CD4-positive, alpha-beta T cell (primary cell): ENCODE data around the gene FCER2. TPM values are rescaled to one million over a fixed set of nuclear protein-coding genes. Genes with fewer than 3 reads are reported as not detected.

Source experiments
- ATAC-seq: fragments of 200-7000 bp; cut with Tn5 transposase; one replicate; pipeline ENCODE4 v1.10.0; 2022; ENCODE audit warnings: mild to moderate bottlenecking; ENCODE audit not compliant: poor library complexity
- CTCF ChIA-PET: fragments of 350-600 bp; sonication (Branson Sonifier 250); formaldehyde crosslinking; loops from one replicate; lab custom pipeline; 2021; ENCODE audit warnings: antibody characterized with exemption, inconsistent platforms; lab: Charles Lee
- POLR2A ChIA-PET: fragments of 350-600 bp; sonication (Branson Sonifier 250); formaldehyde crosslinking; loops from one replicate; lab custom pipeline; 2021; ENCODE audit warnings: antibody characterized with exemption, inconsistent platforms; lab: Charles Lee
- DNase-seq, 14 experiments: peaks; one replicate each; pipeline ENCODE4 v3.0.0-alpha.2; 2013 to 2020; ENCODE audit warnings: mixed read lengths in 2 of 14
- H3K27ac ChIP-seq, 2 donors: one replicate each; pipeline versions ENCODE4 v1.5.1 to v1.7.0; 2013; ENCODE audit warnings: low read length in 2 of 2, low read depth in 1 of 2, mild to moderate bottlenecking in 1 of 2
- H3K27me3 ChIP-seq, 2 experiments: 1 replicate in 1 of 2; 2 replicates in 1 of 2; pipeline versions ENCODE4 v1.6.1 to v1.7.0; 2013; ENCODE audit warnings: low read length in 2 of 2, control low read depth in 1 of 2, mild to moderate bottlenecking in 1 of 2, moderate library complexity in 1 of 2; ENCODE audit not compliant: insufficient read depth in 2 of 2, control insufficient read depth in 1 of 2
- H3K36me3 ChIP-seq: one replicate; pipeline ENCODE4 v1.6.1; 2013; ENCODE audit warnings: low read length, control low read depth; ENCODE audit not compliant: insufficient read depth
- H3K4me1 ChIP-seq: one replicate; pipeline ENCODE4 v1.6.1; 2013; ENCODE audit warnings: low read length, control low read depth; ENCODE audit not compliant: insufficient read depth
- H3K4me3 ChIP-seq: one replicate; pipeline ENCODE4 v1.5.1; 2013; ENCODE audit warnings: mild to moderate bottlenecking, low read length, moderate library complexity
- H3K9me3 ChIP-seq, 2 experiments: 1 replicate in 1 of 2; 2 replicates in 1 of 2; pipeline versions ENCODE4 v1.6.1 to v1.7.0; 2013; ENCODE audit warnings: low read length in 2 of 2, mild to moderate bottlenecking in 2 of 2, control low read depth in 1 of 2, moderate library complexity in 1 of 2; ENCODE audit not compliant: control insufficient read depth in 1 of 2, insufficient read depth in 1 of 2
- H3K27ac Mint-ChIP-seq: one replicate; pipeline ENCODE4 v1.8.0; 2020; ENCODE audit warnings: mixed read lengths
- H3K27me3 Mint-ChIP-seq: one replicate; pipeline ENCODE4 v1.8.0; 2021; ENCODE audit warnings: mixed read lengths
- H3K36me3 Mint-ChIP-seq: one replicate; pipeline ENCODE4 v1.8.0; 2021; ENCODE audit warnings: low read depth, mixed read lengths
- H3K4me1 Mint-ChIP-seq: one replicate; pipeline ENCODE4 v1.8.0; 2021; ENCODE audit warnings: low read depth, mixed read lengths
- H3K4me3 Mint-ChIP-seq: one replicate; pipeline ENCODE4 v1.8.0; 2020; ENCODE audit warnings: mild to moderate bottlenecking, mixed read lengths
- H3K9me3 Mint-ChIP-seq: one replicate; pipeline ENCODE4 v1.8.0; 2020; ENCODE audit warnings: mixed read lengths
- CTCF ChIP-seq: fragments of 200-600 bp; IDR thresholded peaks from one replicate; pipeline ENCODE4 v1.8.0; 2022; ENCODE audit warnings: antibody characterized with exemption, mild to moderate bottlenecking
- intact Hi-C, 2 experiments: fragments of 100-400 bp; cut with DNase I in 1 of 2; cut with micrococcal nuclease in 1 of 2; formaldehyde crosslinking; loops; one replicate each; pipeline versions ENCODE4 v1.15.1 to v1.9.0; 2023 to 2025; cut with DNase I, micrococcal nuclease
- total RNA-seq, 174 experiments: library from RNA in 2 of 174; stranded (reverse) in 2 of 174; gene quantifications; one replicate each; pipeline ENCODE4 v1.2.3 and lab custom pipeline; 2021 to 2026

The FCER2 gene
- total RNA-seq, 2 experiments from 2014 or later, result not detected

GRCh38 chr19:7663706-7664105 is 38.2 kb downstream of the FCER2 start:
- no peaks in the 10 kb centered on the region for H3K9me3 Mint-ChIP-seq

GRCh38 chr19:7662657-7663056 is 39.3 kb downstream of the FCER2 start:
- Histone ChIP-seq H3K9me3 (no peaks in the 10 kb centered on the region), H3K4me1 (peaks cover 13% of the 10 kb centered on the region), H3K27me3 (no peaks in the 10 kb centered on the region), H3K4me3 (no peak overlapping the region), H3K36me3 (no peaks in the 10 kb centered on the region), H3K27ac (no peak overlapping the region)
- POLR2A ChIA-PET, result no interaction called here
- DNase-seq (no peak), ATAC-seq (no peak)
- Mint-ChIP-seq H3K4me1 (peaks cover 8% of the 10 kb centered on the region), H3K9me3 (no peaks in the 10 kb centered on the region), H3K27ac (no peak overlapping the region), H3K36me3 (no peaks in the 10 kb centered on the region), H3K27me3 (peaks cover 6% of the 10 kb centered on the region), H3K4me3 (no peak overlapping the region)
- intact Hi-C loops, result no loop called here
- TF ChIP-seq CTCF, result no peak
- CTCF ChIA-PET, result interaction anchor here (0.7 kb wide), 1 partner anchor 504 kb away, joined by 3 read pairs; no protein-coding TSS in a partner anchor

More at GRCh38 chr19:7663706-7664105, 38.2 kb downstream of the FCER2 start:
- Histone ChIP-seq H3K4me1 (peaks cover 5% of the 10 kb centered on the region), H3K27me3 (no peaks in the 10 kb centered on the region), H3K27ac (no peak overlapping the region), H3K36me3 (no peaks in the 10 kb centered on the region), H3K9me3 (no peaks in the 10 kb centered on the region), H3K4me3 (no peak overlapping the region)
- ATAC-seq (no peak), DNase-seq (no peak)
- CTCF ChIA-PET, result interaction anchor here (2.0 kb wide), 1 partner anchor 17 kb away, joined by 5 read pairs; the partner anchor contains the start of gene TRAPPC5
- H3K27ac Mint-ChIP-seq, result no peak overlapping the region
- no peaks in the 10 kb centered on the region for H3K36me3 Mint-ChIP-seq
- H3K4me1 Mint-ChIP-seq, result no peaks in the 10 kb centered on the region
- POLR2A ChIA-PET, result no interaction called here
- intact Hi-C loops, result no loop called here
- no peak overlapping the region for H3K4me3 Mint-ChIP-seq
- no peak for TF ChIP-seq CTCF
- peaks cover 6% of the 10 kb centered on the region for H3K27me3 Mint-ChIP-seq

GRCh38 chr19:7661744-7662538 is 40.0 kb downstream of the FCER2 start:
- peaks cover 13% of the 10 kb centered on the region for H3K4me1 Mint-ChIP-seq
- H3K27me3 Mint-ChIP-seq, result peaks cover 3% of the 10 kb centered on the region
- TF ChIP-seq CTCF, result no peak
- no peaks in the 10 kb centered on the region for H3K36me3 Mint-ChIP-seq
- ChIA-PET POLR2A (no interaction called here), CTCF (interaction anchor here (0.7 kb wide), 1 partner anchor 503 kb away, joined by 3 read pairs; no protein-coding TSS in a partner anchor)
- no peaks in the 10 kb centered on the region for H3K36me3 ChIP-seq
- no peak overlapping the region for H3K4me3 ChIP-seq
- ATAC-seq, result no peak
- H3K27ac ChIP-seq, result no peak overlapping the region
- H3K9me3 Mint-ChIP-seq, result no peaks in the 10 kb centered on the region
- peaks cover 20% of the 10 kb centered on the region for H3K4me1 ChIP-seq
- intact Hi-C loops, result no loop called here
- H3K4me3 Mint-ChIP-seq, result no peak overlapping the region
- H3K27me3 ChIP-seq, result no peaks in the 10 kb centered on the region
- no peak for DNase-seq
- H3K9me3 ChIP-seq, result no peaks in the 10 kb centered on the region
- H3K27ac Mint-ChIP-seq, result no peak overlapping the region
